Measurements from ENCODE around the gene KCNJ5. TPM values are rescaled to one million over a fixed set of nuclear protein-coding genes. Genes with fewer than 3 reads are reported as not detected.
A peak's percentile ranks its signal among the peaks of the same experiment; 100 is the strongest.

The KCNJ5 gene
- total RNA-seq, 2 donors from 2014 or later = 8.2 to 23.3 TPM

DNA sequence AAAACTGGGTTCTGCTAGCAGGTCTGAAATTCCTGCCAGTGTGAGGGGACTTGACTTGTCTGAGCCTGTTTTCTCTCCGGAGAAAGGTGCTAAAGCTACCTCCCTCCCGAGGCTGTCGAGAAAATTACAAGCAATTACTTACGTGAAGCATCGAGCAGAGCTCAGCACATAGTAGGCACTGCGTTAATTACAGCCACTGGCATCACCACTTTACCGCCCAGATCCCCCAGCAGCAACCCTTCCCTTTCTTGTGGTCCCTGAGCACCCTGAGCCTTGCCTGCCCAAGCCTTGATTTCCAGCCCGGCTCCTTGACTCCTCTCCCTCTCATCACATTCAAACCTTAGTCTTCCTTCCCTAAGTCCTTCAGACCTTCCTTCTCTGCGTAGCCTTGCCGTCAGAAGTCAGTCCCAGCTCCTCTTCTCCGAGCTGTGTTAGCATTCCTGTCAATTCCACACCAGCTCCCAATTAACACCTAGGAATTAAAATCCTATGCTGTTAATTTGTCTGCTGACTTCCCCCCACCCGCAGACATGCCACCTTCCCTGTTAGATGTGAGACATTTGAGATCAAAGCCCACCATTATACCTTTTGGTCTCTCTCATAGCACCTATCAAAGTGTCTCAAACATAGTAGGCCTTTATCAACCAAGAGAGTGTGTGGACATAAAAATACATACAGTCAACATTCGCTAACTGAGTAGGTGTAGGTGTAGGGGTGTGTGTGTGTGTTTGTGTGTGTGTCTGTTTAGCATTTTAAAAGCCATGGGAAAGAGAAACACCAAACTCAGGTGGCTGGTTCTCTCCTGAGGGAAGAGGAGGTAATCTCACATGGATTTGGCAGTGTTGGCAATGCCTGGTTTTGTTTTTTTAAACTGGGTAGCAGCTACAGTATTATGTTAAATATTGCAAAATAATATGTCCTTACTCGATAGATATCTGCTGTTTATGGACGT is 2.8 kb upstream of the KCNJ5 start:
- no peaks in the 10 kb centered on the region for H3K9me3 ChIP-seq
- H3K27ac ChIP-seq = no peak overlapping the region
- no peaks in the 10 kb centered on the region for H3K27me3 ChIP-seq
- TF ChIP-seq, protein P1, sequence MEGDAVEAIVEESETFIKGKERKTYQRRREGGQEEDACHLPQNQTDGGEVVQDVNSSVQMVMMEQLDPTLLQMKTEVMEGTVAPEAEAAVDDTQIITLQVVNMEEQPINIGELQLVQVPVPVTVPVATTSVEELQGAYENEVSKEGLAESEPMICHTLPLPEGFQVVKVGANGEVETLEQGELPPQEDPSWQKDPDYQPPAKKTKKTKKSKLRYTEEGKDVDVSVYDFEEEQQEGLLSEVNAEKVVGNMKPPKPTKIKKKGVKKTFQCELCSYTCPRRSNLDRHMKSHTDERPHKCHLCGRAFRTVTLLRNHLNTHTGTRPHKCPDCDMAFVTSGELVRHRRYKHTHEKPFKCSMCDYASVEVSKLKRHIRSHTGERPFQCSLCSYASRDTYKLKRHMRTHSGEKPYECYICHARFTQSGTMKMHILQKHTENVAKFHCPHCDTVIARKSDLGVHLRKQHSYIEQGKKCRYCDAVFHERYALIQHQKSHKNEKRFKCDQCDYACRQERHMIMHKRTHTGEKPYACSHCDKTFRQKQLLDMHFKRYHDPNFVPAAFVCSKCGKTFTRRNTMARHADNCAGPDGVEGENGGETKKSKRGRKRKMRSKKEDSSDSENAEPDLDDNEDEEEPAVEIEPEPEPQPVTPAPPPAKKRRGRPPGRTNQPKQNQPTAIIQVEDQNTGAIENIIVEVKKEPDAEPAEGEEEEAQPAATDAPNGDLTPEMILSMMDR (IDR thresholded peaks at IDR 0.05) = no peak
- no peaks in the 10 kb centered on the region for H3K36me3 ChIP-seq
- H3K4me1 ChIP-seq = peaks cover 0 to 31% of the 10 kb centered on the region in 2 donors
- no peak overlapping the region for H3K4me3 ChIP-seq
- no peak for DNase-seq (ENCODE audit: low spot score)

DNA sequence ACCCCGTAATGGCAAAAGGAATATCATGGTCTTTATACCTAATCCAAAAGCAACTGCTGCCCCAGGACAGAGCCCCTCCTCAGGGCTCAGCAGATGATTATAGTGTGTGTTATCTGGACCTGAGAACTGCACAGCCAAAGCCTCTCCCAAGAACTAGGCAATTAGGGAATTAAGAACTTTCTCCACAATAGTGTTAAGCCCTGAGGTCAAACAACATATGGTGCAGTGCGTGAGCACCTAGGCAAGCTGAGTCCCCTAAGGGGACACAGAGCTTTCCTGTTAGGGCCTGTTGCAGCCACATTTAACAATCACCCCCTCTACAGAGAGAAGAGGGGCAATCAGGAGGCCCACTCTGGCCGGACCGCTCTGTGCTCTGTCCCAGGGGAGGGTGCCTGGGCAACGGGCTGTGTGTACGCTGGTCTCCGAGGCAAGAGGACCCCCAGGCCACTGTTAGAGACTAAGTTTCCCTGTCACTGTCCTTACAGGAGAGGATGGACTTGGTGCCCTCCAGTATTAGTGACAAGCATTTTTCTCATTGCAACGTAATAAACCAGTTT is 1.4 kb upstream of the KCNJ5 start:
- no peak overlapping the region for H3K4me3 ChIP-seq

DNA sequence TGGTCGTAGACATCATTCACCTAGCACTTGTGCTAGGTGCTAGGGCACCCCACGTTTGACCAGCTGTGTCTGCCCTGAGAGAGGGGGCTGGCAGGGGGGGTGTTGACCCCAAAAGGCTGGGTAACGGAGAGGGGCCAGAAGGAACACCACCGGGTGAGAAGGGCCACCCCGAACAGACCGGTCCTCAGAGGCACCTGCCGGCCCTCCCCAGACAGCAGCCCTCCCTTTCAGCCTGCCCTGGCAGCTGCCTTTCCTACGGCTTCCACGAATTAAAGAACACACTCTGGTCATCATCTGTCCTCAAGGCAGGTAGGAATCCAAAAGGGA is 977 bp upstream of the KCNJ5 start:
- Histone ChIP-seq H3K36me3 (no peaks in the 10 kb centered on the region), H3K27me3 (no peaks in the 10 kb centered on the region)

More for the DNA sequence above, 1.4 kb upstream of the KCNJ5 start:
- no peak for DNase-seq (ENCODE audit: low spot score)
- Histone ChIP-seq H3K9me3 (no peaks in the 10 kb centered on the region), H3K27me3 (no peaks in the 10 kb centered on the region), H3K4me1 (peaks cover 0 to 46% of the 10 kb centered on the region in 2 donors), H3K27ac (no peak overlapping the region), H3K36me3 (no peaks in the 10 kb centered on the region)
- TF ChIP-seq, protein P1 (IDR thresholded peaks at IDR 0.05) = no peak

DNA sequence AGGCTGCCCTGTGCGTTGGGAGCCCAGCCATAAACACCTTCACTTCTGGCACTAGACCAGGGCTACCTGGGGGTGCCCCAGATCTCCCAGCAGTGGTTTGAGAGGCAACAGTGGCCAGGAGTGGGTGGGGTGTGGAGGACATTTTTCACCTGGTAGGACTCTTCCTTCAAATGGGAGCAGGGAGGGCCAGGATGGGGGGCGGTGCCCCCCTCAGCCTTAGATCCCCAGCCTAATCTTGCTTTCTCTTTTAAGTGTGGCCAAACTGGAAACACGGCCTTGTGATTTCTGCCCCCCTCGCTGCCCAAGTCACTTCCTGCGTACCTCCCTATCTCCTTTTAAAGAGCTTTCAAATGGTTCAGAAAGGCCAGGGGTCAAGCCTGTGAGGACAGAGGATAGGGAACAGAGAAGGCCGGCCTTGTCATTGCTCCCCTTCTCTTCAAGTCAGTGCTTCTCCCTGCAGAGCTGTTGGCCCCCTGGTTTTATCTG is 800 bp downstream of the KCNJ5 start:
- no peak for DNase-seq (ENCODE audit: low spot score)
- Histone ChIP-seq H3K4me1 (peaks cover 0 to 64% of the 10 kb centered on the region in 2 donors), H3K4me3 (peak overlapping the region; percentile 57 to 63)

More for the DNA sequence above, 977 bp upstream of the KCNJ5 start:
- TF ChIP-seq, protein P1 (IDR thresholded peaks at IDR 0.05) = no peak
- Histone ChIP-seq H3K4me1 (peaks cover 0 to 50% of the 10 kb centered on the region in 2 donors), H3K9me3 (no peaks in the 10 kb centered on the region), H3K27ac (peak overlapping the region; percentile 74 to 89), H3K4me3 (peak overlapping the region; percentile 57 to 63)
- DNase-seq (ENCODE audit: low spot score) = no peak

DNA sequence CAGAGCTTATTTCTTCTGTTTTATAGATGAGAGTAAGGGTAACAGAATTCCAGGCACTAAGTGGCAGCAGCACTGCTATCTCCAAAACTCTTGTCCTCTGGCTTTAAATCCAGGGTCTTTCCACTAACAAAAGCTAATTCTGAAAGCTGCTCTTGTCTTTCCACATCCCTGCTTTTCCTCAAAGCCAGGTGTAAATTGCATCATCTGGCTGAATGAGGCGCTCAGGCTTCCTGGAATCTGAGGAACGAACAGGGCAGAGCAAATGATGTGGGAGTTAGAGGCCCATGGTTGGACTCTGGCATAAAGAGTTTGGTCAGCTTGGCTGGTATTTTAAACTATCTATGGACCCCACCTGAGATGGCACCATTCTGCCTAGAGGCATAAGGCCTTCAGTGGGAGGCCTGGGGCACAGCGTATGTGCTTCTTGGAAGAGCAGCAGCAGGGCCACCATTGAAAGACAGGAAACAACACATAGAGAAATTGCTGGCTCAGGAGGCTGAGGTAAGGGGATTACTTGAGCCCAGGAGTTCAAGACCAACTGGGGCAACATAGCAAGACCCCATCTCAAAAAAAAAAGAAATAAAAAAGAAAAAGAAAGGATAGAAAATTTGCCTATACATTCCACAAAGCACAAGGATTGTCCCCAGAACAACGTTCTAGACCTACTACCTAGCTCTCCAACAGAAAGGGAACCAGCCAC is 1.9 kb downstream of the KCNJ5 start:
- Histone ChIP-seq H3K27me3 (no peaks in the 10 kb centered on the region), H3K36me3 (no peaks in the 10 kb centered on the region), H3K9me3 (no peaks in the 10 kb centered on the region), H3K4me1 (peaks cover 0 to 73% of the 10 kb centered on the region in 2 donors), H3K4me3 (no peak overlapping the region), H3K27ac (peak overlapping the region; percentile 74 to 89)
- DNase-seq (ENCODE audit: low spot score) = no peak
- TF ChIP-seq, protein P1 (IDR thresholded peaks at IDR 0.05) = no peak

More for the DNA sequence above, 800 bp downstream of the KCNJ5 start:
- H3K9me3 ChIP-seq = no peaks in the 10 kb centered on the region
- TF ChIP-seq, protein P1 (IDR thresholded peaks at IDR 0.05) = no peak
- no peaks in the 10 kb centered on the region for H3K27me3 ChIP-seq
- H3K36me3 ChIP-seq = no peaks in the 10 kb centered on the region
- H3K27ac ChIP-seq = peak overlapping the region; percentile 74 to 89

Measured in right atrium auricular region (tissue), 2 donors.